GM18951 (cell line): ENCODE data around the gene ARSG.

Experiments used
- POLR2A ChIP-seq: IDR thresholded peaks from 4 replicates; pipeline ENCODE4 v1.6.1; 2011; ENCODE audit warnings: mild to moderate bottlenecking; ENCODE audit not compliant: insufficient read length, insufficient read depth; ENCODE audit errors: extremely low read depth
- in situ Hi-C: fragments of 300-500 bp; cut with MboI; formaldehyde crosslinking; loops from one replicate; pipeline ENCODE4 v1.12.0; 2022; ENCODE audit warnings: low sequenced_read_pairs, mixed read lengths, inconsistent platforms; ENCODE audit not compliant: unreplicated experiment

ARSG gene

GRCh38 chr17:68383120-68383442 is 91.8 kb downstream of the ARSG start:
- in situ Hi-C loops, result no loop called here

GRCh38 chr17:68383443-68384321 is 92.4 kb downstream of the ARSG start:
- in situ Hi-C loops, result no loop called here
- TF ChIP-seq POLR2A, result no peak

More at GRCh38 chr17:68383120-68383442, 91.8 kb downstream of the ARSG start:
- TF ChIP-seq POLR2A, result no peak

- in situ Hi-C loops, result no loop called here
- no peak for TF ChIP-seq POLR2A
These were observed 93.2 kb downstream of the ARSG start for GRCh38 chr17:68384471-68384870.

DNA sequence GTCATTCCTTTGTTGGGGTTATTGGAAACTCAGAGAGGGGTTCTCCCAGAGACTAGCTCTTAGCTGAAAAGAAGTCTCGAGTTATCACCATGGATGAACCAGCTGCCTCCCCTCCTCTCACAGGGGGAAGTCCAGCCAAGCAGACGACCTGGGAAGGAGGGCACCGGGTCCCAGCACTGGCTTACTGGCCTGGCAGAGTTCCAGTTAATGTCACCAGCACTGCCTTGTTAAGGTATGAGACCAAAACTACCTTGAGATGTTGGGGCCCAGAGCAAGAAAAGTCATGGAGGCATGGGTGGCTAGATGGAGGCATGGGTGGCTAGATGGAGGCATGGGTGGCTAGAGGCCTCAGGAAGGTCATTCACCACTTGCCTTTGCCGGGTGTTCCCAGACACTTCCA is 93.6 kb downstream of the ARSG start:
- in situ Hi-C loops, result no loop called here
- no peak for TF ChIP-seq POLR2A

DNA sequence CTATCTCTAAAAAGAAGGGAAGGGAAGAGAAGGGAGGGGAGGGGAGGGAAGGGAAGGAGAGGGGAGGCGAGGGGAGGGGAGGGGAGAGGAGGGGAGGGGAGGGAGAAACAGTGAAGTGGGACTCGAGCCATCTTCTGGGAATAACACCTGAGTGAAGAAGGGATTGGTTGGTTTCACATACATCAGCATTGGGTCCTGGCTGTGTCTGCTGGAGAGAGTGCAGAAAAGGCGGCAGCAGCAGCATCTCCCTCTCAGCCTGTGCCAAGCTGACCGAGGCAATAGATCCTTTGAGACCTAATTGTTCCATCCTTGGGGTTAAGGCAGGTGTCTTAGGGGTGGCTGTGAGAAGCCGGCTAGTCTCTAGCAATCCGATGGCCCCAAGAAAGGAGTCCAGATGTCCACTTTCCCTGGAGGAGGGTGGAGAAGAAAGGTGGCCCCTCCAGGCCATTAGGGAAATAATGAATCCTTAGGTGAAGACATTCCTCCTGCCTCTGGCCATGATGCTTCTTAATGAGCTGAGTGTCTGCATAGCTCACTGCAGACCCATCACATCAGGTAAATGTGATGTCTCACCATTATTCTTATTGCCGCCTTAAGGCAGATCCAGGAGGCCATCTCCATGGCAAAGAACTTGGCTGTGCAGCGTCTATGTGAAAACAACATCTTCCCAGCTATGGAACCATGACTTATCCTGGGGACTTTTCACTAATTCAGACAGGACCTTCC is 94.4 kb downstream of the ARSG start:
- in situ Hi-C loops, result no loop called here
- no peak for TF ChIP-seq POLR2A

- in situ Hi-C loops, result no loop called here
These were observed 96.3 kb downstream of the ARSG start for GRCh38 chr17:68387435-68388218.

GRCh38 chr17:68389041-68389440 is 97.7 kb downstream of the ARSG start:
- TF ChIP-seq POLR2A, result no peak
- in situ Hi-C loops, result no loop called here

More at GRCh38 chr17:68387435-68388218, 96.3 kb downstream of the ARSG start:
- no peak for TF ChIP-seq POLR2A

DNA sequence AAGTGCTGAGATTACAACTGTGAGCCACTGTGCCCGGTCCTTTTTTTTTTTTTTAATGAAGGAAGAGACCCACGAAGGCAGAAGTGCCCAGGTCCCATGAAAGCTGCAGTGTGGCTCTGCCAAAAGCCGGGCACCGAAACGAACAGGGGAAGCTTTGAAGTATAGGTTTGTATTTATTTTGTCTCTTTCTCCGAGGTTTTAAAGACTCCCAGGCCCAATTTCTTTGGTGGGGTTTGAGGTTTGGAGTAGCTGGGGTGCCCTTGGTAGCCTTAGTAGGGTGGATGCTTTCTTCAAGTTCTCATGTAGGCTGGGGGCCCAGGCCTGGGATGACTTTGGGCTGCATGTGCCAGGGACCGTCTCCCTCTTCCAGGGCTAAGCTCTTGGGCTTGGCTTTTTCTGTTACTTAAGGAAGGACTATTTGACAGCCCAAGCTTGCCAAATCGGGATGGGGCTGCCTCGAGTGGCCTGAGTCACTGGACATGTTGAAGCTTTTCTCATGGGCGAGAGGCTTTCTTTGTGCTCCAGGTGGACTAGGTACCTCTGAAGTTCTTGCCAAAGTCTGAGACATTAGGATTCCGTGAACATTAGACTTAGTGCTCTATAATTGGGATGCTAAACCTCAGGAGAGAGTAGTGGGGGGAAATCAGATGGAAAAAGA is 99.7 kb downstream of the ARSG start:
- in situ Hi-C loops, result no loop called here
- no peak for TF ChIP-seq POLR2A

- no peak for TF ChIP-seq POLR2A
- in situ Hi-C loops, result no loop called here
These were observed 100.4 kb downstream of the ARSG start for GRCh38 chr17:68391561-68392268.

DNA sequence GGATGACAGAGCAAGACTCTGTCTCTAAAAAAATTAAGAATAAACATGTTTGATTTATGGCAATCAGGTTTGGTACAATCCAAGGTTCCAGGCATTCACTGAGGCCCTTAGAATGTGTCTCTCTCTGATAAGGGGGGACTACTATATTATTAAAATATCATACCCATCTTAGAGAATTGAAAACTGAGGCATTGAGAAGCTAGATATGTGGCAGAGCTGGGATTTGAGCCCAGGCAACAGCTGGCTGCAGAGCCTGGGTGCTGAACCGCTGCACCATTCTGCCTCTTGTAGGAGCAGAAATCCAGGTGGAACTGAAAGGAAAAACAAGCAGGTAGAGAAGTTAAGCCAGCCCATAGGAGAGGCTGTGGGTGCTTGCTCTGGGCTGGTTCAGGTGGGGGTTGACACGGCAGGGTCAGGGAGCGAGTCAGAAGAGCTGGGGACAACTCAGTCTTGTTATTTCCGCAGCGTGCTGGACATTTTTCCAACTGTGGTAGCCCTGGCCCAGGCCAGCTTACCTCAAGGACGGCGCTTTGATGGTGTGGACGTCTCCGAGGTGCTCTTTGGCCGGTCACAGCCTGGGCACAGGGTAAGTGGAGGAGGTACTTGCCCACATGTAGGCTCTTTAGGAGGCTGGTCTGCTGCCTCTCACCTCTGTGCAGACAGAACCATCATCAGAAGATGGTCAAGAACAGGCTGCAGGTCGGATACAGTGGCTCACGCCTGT is 103.5 kb downstream of the ARSG start:
- in situ Hi-C loops, result no loop called here
- no peak for TF ChIP-seq POLR2A

- in situ Hi-C loops, result no loop called here
- no peak for TF ChIP-seq POLR2A
These were observed 105.2 kb downstream of the ARSG start for GRCh38 chr17:68396226-68397107.

- no peak for TF ChIP-seq POLR2A
- in situ Hi-C loops, result no loop called here
These were observed 105.8 kb downstream of the ARSG start for GRCh38 chr17:68397108-68397536.
